ENCODE results near the gene EIF2AK3.

- no peak for TF ChIP-seq EZH2 (IDR thresholded peaks at IDR 0.05; ENCODE audit: low read length, missing control alignments)
- TF ChIP-seq CTCF (conservative IDR thresholded peaks at IDR 0.05 in 1 of 2, IDR thresholded peaks at IDR 0.05 in 1 of 2; ENCODE audit: low read depth in 1 of 2, low read length in 2 of 2) = no peak
Measured at GRCh38 chr2:88564402-88564801, 62.9 kb downstream of the EIF2AK3 start.

Measured in fibroblast of lung (primary cell).